Pancreas (tissue), 10 donors: ENCODE results near the gene GIPC1. TPM values are rescaled to one million over a fixed set of nuclear protein-coding genes. Genes with fewer than 3 reads are reported as not detected.
A peak's percentile ranks its signal among the peaks of the same experiment; 100 is the strongest.

Experiments used
- ATAC-seq, 4 donors: fragments of 200-7000 bp; cut with Tn5 transposase; one replicate each; pipeline versions ENCODE4 v1.8.0 to v1.9.1; 2020; ENCODE audit warnings: mild to moderate bottlenecking in 4 of 4, moderate library complexity in 4 of 4
- DNase-seq, 6 donors: peaks; one replicate each; pipeline ENCODE4 v3.0.0-alpha.2; 2020
- FAIRE-seq: peaks from 2 replicates; lab custom pipeline; 2012; peaks lifted over from hg19 to GRCh38; lab: Jason Lieb, UNC
- H3K27ac ChIP-seq, 4 donors: fragments of 200-600 bp; sonication (generic); 1 replicate in 3 of 4; 2 replicates in 1 of 4; pipeline versions ENCODE4 v1.5.0 to v1.8.0; 2020
- H3K27me3 ChIP-seq, 4 donors: fragments of 200-600 bp; one replicate each; pipeline ENCODE4 v1.8.0; 2021
- H3K36me3 ChIP-seq, 3 donors: fragments of 200-600 bp; sonication (generic) in 1 of 3; one replicate each; pipeline versions ENCODE4 v1.5.0 to v1.8.0; 2020 to 2021
- H3K4me1 ChIP-seq, 3 donors: fragments of 200-600 bp; one replicate each; pipeline ENCODE4 v1.8.0; 2021
- H3K4me3 ChIP-seq, 4 donors: fragments of 200-600 bp; sonication (generic) in 2 of 4; one replicate each; pipeline versions ENCODE4 v1.5.0 to v1.8.0; 2020 to 2021
- H3K9me3 ChIP-seq, 4 donors: fragments of 200-600 bp; one replicate each; pipeline ENCODE4 v1.8.0; 2021
- CTCF ChIP-seq, 4 donors: fragments of 200-600 bp; sonication (generic) in 3 of 4; IDR thresholded peaks; one replicate each; pipeline versions ENCODE4 v1.5.0 to v1.8.0; 2021; ENCODE audit warnings: antibody characterized with exemption in 4 of 4
- WGBS, 2 donors: extraction: QIAGEN DNeasy Blood & Tissue Kit; methylation state at CpG; one replicate each; pipeline ENCODE4 v1.1.7; 2013; 5-methylcytosine and 5-hydroxymethylcytosine counted together
- intact Hi-C, 3 donors: fragments of 100-400 bp; cut with DNase I; formaldehyde crosslinking; loops; one replicate each; pipeline versions ENCODE4 v1.11.1 to v1.14.2; 2022
- polyA plus RNA-seq, 2 donors: library from polyadenylated mRNA; stranded (reverse); fragments of 200-250 nt; gene quantifications; one replicate each; pipeline ENCODE4 v1.2.3, GENCODE V29; 2013
- total RNA-seq, 6 donors: library from RNA; stranded (reverse); fragmentation: NEBNext Ultra II Directional in 4 of 6; extraction: Animal tissue kit (Norgen Biotek cat#: 25700) in 4 of 6; gene quantifications; one replicate each; pipeline versions ENCODE4 v1.2.1 to v1.2.4, GENCODE V29; 2021 to 2023
- donor health status: healthy with polysubstance abuse.
- donor health status: DM: no; HTN: no; CAD: no; lungs with moderate emphysema.
- donor health status: DM: no; HTN: no; CAD: no.
- donor health status: control.
- donor health status: control.
- donor health status: Bipolar disorder and iron deficiency.
- donor health status: DM: yes; HTN: yes; CAD: no.
- donor health status: DM: no; HTN: no; CAD: no.
- donor health status: DM: no; HTN: no; CAD: no.
- donor health status: DM: yes; HTN: yes; CAD: no.

The GIPC1 gene
- total and polyA plus RNA-seq, 8 donors, result 19.0 to 53.1 (median 25.0) TPM

GRCh38 chr19:14450876-14451275, 45.1 kb downstream of the GIPC1 start:
- ATAC-seq (no peak), DNase-seq (peak in 1 of 6 donors; percentile 42), FAIRE-seq (no peak)
- no peak for TF ChIP-seq CTCF (IDR thresholded peaks at IDR 0.05)
- intact Hi-C loops, result no loop called here
- H3K27ac ChIP-seq, result no peak overlapping the region
- H3K27me3 ChIP-seq, result no peaks in the 10 kb centered on the region
- no peak overlapping the region for H3K4me3 ChIP-seq
- H3K4me1 ChIP-seq, result no peaks in the 10 kb centered on the region
- H3K9me3 ChIP-seq, result no peaks in the 10 kb centered on the region
- 96 to 98% methylated on average over 9 to 19 of the region's 19 CpGs for WGBS, 2 donors
- H3K36me3 ChIP-seq, result peaks cover 9 to 35% (median 17%) of the 10 kb centered on the region in 3 donors

DNA sequence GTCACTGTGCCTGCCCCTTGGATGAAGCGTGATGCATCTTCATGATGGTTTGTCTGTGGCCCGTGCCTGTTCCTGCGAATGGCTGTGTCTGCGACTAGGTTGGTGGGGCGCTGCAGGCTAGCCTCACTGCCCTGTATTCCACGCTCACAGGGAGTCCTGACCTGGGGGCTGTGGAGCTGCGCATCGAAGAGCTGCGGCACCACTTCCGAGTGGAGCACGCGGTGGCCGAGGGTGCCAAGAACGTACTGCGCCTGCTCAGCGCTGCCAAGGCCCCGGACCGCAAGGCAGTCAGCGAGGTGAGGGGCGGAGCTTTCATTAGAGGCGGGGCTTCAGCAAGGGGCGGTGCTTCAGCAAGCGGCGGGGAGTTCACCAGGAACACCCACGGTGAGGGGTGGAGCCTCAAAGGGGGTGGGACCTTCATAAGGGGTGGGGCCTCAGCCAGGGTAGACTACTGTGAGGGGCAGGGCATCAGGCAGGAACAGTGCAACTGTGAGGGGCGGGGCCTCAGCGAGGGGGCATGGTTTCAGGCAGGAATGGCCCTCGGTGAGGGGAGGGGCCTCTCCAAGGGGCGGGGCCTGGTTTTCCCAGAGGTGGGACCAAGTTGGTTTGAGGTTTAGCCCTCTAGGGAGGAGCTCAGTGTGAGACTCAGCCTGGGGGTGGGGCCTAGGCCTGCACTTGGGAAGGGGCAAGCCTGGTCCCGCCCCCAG, 45.6 kb downstream of the GIPC1 start:
- Histone ChIP-seq H3K4me1 (no peaks in the 10 kb centered on the region), H3K36me3 (peaks cover 9 to 36% (median 20%) of the 10 kb centered on the region in 3 donors), H3K27ac (no peak overlapping the region), H3K4me3 (no peak overlapping the region), H3K9me3 (no peaks in the 10 kb centered on the region), H3K27me3 (no peaks in the 10 kb centered on the region)
- 85% methylated on average over 30 of the region's 30 CpGs for WGBS, 2 donors
- peak in 2 of 6 donors; percentile 17 to 65 for DNase-seq
- peak in 2 of 4 donors; percentile 20 to 43 for ATAC-seq
- intact Hi-C loops, result no loop called here
- FAIRE-seq, result no peak
- no peak for TF ChIP-seq CTCF (IDR thresholded peaks at IDR 0.05)

- WGBS, 2 donors, result 89 to 90% methylated on average over 6 of the region's 6 CpGs
- Histone ChIP-seq H3K36me3 (peaks cover 9 to 42% (median 27%) of the 10 kb centered on the region in 3 donors), H3K4me3 (no peak overlapping the region), H3K27ac (no peak overlapping the region), H3K9me3 (no peaks in the 10 kb centered on the region), H3K27me3 (no peaks in the 10 kb centered on the region), H3K4me1 (no peaks in the 10 kb centered on the region)
- FAIRE-seq, result no peak
- TF ChIP-seq CTCF (IDR thresholded peaks at IDR 0.05), result no peak
- ATAC-seq, result no peak
- intact Hi-C loops, result no loop called here
- DNase-seq, result no peak
These were observed 46.6 kb downstream of the GIPC1 start for GRCh38 chr19:14449321-14449720.

DNA sequence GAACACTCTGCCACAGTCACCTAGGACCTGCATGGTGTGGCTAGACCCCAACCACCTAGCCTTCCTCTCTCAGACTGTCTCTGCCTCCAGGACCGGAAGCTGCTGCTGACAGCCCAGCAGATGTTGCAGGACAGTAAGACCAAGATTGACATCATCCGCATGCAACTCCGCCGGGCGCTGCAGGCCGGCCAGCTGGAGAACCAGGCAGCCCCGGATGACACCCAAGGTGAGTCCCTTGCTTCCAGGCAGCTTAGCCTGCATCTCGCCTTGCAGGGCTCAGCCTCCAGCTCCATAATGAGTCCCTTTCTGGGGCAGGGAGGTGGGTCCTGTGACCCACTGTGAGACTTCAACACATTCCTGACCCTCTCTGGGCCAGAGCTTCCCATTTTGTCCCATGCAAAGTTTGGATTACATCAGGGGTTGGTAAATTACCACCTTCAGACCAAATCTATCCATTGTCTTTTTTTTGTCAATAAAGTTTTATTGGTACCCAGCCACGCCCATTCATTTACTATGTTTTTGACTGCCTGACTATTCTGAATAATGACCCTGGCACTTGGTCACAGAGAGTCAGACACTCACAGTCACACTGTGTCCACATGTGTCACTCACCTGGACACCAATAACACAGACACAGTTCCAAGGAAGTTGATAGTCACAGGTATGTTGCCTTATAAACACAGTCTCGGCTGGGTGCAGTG, 49.4 kb downstream of the GIPC1 start:
- ATAC-seq (no peak), FAIRE-seq (no peak), DNase-seq (peak in 1 of 6 donors; percentile 55)
- H3K4me3 ChIP-seq, result no peak overlapping the region
- peaks cover 5 to 55% (median 39%) of the 10 kb centered on the region in 3 donors for H3K36me3 ChIP-seq
- H3K9me3 ChIP-seq, result no peaks in the 10 kb centered on the region
- H3K27ac ChIP-seq, result no peak overlapping the region
- WGBS, 2 donors, result 96 to 99% methylated on average over 10 of the region's 10 CpGs
- TF ChIP-seq CTCF (IDR thresholded peaks at IDR 0.05), result no peak
- H3K27me3 ChIP-seq, result no peaks in the 10 kb centered on the region
- intact Hi-C loops, result no loop called here
- H3K4me1 ChIP-seq, result no peaks in the 10 kb centered on the region
